NCI-H187 treated with DMSO at 0.1 percent for 48 hours (cell line): ENCODE measurements around the gene FLT1.

Experiments
- DNase-seq: peaks from one replicate; lab custom pipeline; 2025; lab: John Stamatoyannopoulos, UW

FLT1 gene

DNA sequence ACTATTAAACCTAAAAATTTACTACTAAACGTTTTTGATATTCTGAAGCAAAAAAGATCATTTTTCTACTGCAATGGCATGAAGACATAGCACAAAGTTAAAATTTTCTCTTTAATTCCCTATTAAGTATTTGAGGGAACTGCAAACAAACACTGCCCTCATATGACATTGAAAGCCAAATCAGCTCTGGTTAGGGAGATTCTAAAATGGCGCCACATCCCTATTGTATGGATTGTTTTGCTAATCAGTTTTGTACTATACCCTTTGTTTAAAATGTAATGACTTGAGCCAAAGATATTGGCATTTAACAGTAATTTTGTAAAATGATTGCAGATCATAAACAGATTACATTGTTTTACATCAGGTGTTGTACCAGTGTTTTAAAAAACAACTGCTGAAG, 65.8 kb downstream of the FLT1 start:
- DNase-seq, result no peak

DNA sequence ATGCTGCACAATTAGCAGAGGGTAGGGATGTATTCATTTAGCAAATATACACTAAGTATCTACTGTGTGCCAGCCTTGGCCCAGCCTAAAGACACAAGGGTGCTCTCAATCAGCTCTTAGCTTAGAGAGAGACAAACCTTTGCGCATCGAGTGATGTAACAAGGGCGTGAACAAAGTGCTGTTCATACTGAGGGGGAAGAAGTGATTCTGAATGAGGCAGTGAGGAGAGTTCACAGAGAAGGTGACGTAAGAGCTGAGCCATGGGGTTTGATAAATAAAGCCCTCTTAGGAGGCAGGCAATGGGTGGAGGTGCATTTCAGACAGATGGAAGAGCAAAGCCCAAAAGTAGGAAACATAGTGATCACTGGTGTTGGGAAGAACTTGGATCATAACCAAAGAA, 68.5 kb downstream of the FLT1 start:
- DNase-seq, result no peak

- DNase-seq, result no peak
Observed at GRCh38 chr13:28425793-28426192, 69.1 kb downstream of the FLT1 start.

GRCh38 chr13:28424541-28424940, 70.4 kb downstream of the FLT1 start:
- DNase-seq, result no peak

GRCh38 chr13:28423010-28423409, 71.9 kb downstream of the FLT1 start:
- DNase-seq, result no peak

- DNase-seq, result no peak
Observed at GRCh38 chr13:28421676-28422410, 73.1 kb downstream of the FLT1 start.

DNA sequence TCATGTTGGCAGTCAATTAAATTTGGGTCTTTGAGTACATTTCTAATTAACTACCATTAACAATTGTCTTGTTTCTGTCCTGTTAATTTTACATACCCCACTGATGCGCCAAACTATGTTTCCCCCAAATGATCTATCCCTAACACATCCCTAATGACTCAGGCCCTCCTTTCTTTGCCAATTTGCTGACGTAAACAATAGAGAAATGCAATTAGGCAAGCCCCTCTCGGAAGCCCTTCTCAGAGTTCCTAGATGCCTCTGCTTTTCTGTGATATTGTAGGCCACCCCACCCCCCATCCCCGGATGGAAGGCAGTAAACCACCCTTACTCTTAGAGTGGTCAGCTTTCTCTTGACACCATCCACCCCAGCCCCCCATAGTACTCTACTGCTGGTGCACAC, 74.2 kb downstream of the FLT1 start:
- DNase-seq, result no peak

DNA sequence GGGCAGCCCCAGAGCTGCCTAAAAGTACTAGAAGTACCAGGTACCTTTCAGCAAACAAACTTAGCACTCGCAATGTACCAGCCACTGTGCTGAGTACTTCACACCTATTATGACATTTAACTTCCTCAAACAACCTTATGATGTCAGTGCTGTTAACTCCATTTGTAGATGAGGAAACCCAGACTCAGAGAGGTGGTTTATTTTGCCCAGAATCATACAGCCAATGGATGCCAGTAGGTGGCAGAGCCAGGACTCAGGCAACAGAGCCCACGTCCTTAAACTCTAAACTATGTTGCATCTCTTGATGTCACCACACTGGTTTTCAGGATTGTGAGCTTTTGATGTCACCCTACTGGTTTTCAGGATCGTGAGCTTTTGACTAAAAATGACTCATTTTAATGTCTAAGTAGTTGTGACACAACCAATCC, 78.9 kb downstream of the FLT1 start:
- no peak for DNase-seq

- no peak for DNase-seq
Observed at GRCh38 chr13:28413999-28414398, 80.9 kb downstream of the FLT1 start.

DNA sequence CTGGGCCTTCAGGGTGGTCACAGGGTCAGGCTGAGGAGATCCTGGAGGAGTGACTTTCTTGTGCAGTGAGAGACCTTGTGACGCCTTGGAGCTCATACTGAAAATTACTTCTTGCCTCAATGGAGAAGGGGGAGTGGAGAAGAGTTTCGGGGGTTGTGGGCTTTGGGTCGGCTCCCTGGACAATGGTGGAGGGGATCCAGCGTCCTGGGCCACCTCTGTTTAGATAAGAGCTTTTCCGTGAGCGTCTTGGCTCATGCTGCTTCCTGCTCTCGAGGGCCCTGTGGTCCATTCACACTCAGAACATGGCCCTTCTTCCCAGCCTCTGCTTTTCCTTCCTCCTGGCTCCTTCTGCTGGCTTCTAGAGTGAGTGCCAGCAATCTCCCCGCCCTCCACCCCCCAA, 81.9 kb downstream of the FLT1 start:
- DNase-seq, result no peak

DNA sequence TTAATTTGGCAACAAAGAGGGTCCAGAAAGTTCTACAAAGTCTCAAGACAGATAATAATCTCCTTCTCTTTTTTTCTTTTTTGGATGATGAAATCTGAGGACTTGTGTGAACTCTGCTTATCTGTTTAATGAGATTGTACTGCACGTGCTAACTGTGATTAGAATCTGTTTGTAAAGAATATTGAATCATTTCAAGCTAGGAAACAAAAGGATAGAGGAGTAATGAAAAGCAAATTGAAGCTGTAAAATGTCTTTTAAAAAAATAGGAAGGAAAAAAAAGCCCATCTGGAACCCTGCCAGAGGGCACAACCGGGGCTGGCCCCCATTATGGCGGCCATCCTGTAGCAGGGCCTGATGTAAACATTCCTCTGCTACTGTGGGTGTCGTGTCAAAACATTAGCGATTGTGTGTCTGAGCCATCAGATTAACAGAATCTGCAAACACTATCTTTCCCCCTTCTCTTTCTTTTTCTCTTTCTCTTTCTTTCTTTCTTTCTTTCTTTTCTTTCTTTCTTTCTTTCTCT, 83.0 kb downstream of the FLT1 start:
- no peak for DNase-seq

DNA sequence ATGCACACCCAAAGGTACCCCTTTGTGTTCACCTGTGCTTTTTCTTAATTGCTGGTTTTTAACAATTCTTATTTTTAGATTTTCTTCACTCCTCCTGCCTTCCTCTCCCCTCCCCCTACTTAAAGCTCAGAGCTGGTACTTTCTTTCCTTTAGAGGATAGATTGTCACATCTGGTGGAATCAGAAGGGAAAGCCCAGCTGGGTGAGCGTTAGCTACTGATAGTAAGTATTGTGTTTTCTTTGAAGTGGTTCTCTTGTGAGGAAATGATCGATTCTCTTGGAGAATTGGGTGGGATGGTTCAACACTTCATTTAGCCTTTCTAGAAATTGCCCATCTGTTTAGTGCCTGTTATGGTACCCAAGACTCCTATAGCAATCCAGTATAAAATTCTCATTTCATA, 84.8 kb downstream of the FLT1 start:
- DNase-seq, result no peak

GRCh38 chr13:28409648-28410047, 85.3 kb downstream of the FLT1 start:
- DNase-seq, result no peak

DNA sequence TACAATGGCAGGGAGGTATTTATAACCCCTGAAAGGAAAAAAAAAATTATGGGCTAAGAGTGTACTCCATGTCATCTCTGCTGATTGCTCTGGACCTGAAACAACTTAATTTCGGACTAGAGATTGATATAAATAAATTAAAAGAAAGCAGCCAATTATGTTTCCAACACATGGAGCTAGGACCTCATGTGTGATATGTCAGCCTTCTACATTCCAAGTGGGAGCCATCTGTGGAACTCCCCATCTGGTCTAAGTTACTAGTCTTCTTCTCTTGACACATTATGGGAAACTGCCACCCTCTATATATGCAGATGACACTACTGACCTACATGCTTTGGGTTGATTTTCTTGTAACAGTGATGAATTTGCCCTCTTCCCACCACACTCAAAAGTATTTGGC, 86.1 kb downstream of the FLT1 start:
- DNase-seq, result no peak

DNA sequence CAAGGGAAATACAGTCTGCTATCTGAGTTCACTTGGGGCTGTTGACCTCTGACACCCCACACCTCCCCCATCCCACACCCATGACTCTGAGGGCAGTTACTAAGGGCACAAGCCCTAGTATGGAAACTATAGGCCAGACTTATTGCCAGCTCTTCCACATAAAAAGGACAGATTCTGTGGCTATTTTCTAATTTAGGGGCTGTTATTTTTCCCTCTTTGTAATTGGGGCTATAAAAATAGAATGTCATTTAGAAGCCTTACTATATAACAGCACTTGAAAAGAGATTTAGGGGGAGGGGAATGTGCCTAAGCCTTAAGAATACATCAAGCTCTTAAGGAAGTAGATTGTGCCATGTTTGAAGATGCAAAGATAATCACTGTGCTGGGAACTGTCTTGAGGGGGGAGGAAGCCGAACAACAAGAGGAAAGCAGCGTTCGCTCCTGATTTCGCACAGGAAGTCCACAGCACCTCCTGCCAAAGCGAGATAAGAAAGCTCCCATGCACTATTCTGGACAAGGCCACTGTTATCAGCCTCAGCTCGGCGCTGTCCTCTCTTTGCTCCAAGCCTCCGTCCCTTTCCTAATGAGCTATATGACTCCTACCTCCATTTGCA, 86.6 kb downstream of the FLT1 start:
- no peak for DNase-seq

DNA sequence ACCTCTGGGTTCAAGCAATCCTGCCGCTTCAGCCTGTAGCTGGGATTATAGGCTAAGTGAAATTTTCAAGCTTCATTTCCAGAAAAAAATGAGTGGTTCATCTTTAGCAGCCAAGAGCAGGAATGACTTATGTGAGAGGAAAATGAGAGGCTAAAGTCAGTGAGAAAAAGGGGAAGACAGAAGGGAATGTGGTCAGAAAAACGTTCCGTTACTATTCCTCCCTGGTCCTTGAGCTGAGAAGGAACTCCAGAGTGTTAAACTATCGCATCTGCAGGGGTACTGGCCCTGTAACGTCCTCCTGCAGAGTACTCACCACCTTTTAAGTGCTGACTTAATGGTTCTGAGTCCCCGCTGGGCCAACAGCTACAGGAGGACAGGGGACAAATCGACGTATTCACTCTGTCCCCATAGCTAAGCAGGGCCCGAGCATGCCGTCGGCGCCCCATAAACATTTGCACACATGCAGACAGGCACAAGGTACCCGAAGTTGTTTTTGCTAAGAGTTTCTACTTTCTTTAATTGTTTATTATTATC, 88.1 kb downstream of the FLT1 start:
- DNase-seq, result no peak

DNA sequence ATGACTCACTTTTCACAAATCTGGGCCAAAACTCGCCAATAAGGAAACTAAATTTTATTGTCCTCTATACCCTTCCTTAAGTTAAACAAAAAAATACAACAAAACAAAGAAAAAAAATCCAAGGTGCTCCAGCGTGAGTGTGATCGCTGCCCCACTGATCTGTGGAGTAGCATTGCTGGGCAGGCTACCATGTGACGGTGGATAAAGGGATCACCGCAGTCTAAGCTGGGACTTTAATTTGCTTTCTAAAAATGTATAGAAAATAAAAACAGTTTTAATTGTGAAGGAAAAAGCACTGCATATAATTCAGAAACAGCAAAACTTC, 92.9 kb downstream of the FLT1 start:
- DNase-seq, result no peak

GRCh38 chr13:28401303-28402056, 93.4 kb downstream of the FLT1 start:
- no peak for DNase-seq

DNA sequence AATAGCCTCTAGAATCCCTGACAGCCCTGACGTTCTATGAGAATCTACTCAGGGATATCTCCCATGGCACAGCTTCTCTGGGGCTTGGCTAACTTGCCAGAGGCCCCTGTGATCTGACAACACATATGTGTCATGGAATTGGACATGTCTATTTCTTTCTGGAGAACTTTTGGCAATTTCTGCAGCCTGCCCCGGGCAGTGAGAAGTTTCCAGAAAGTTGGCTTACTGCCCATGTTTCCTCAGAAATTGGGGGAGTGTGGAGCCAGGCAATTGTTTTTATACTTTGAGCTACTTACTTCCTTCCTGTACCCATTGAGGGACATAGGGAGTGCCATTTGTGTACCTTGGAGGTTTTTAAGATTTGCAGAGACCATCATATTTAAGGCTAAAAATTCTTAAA, 98.9 kb downstream of the FLT1 start:
- DNase-seq, result no peak

GRCh38 chr13:28394422-28394821, 100.5 kb downstream of the FLT1 start:
- DNase-seq, result no peak

DNA sequence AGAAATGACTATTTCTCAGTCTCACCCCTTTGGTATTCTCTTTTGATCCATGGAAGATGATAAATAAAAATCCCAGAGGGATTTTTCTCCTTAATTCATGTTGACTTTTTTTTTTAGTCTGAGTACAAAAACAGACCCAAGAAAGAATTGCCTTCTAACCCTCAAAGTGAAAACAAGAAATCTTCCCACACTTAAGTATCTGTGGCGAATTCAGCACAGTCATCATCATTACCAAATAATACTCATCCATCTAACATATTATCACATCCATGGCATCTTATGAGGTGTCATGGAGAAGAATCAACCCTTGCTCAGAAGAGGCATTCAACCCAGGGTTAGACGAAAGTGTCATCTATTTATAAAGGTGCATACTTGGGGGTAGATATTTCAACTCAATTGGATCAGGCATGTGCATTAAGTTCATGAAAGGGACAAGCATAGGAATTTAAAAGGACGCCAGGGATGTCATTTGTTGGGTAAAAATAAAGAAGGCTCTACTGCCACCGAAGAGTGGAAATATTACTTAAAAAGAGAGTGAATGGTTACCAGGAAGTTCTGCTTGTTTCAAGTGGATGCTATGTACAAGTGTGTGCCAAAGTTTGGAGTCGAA, 101.9 kb downstream of the FLT1 start:
- DNase-seq, result no peak

DNA sequence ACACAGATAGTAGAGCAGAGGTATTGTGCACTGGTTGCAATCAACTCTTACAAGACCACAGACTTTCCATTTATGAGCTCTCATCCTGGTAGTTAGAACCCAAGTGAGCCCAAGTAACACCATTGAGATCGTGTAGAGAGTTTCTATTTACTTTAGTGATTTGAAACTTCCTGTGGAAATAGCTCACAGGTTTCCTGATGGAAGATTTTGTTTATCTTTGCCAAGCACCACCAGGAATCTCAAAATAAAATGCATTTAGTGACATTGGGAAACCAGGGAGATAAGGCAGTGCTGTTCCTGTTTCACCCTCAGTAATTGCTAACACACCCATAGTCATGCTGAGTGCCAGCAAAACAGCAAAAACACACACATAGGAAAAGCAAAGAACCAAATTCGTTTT, 102.5 kb downstream of the FLT1 start:
- DNase-seq, result no peak
